Measurements from ENCODE around the gene OR10K1. TPM values are rescaled to one million over a fixed set of nuclear protein-coding genes. Genes with fewer than 3 reads are reported as not detected.

OR10K1 gene
- total and polyA plus RNA-seq, 9 donors = 0.03 to 0.10 (median 0.04) TPM; not detected in 6

GRCh38 chr1:158457246-158457645 is 4.4 kb upstream of the OR10K1 start:
- H3K36me3 ChIP-seq (ENCODE audit: control insufficient read depth, insufficient read depth, low read length) = no peaks in the 10 kb centered on the region
- no peaks in the 10 kb centered on the region for H3K27me3 ChIP-seq (ENCODE audit: control insufficient read depth, insufficient read depth, low read length)
- no peak overlapping the region for H3K4me3 ChIP-seq (ENCODE audit: low read length)
- H3K4me1 ChIP-seq (ENCODE audit: control insufficient read depth, insufficient read depth, low read length) = no peaks in the 10 kb centered on the region
- no peak for DNase-seq
- no peak overlapping the region for H3K27ac ChIP-seq (ENCODE audit: low read length)
- no peaks in the 10 kb centered on the region for H3K9me3 ChIP-seq (replicated peaks; ENCODE audit: control insufficient read depth, low read depth, low read length)

- no peak overlapping the region for H3K27ac ChIP-seq (ENCODE audit: low read length)
- no peaks in the 10 kb centered on the region for H3K9me3 ChIP-seq (replicated peaks; ENCODE audit: control insufficient read depth, low read depth, low read length)
- H3K36me3 ChIP-seq (ENCODE audit: control insufficient read depth, insufficient read depth, low read length) = no peaks in the 10 kb centered on the region
- no peaks in the 10 kb centered on the region for H3K4me1 ChIP-seq (ENCODE audit: control insufficient read depth, insufficient read depth, low read length)
- no peak for DNase-seq
- no peak overlapping the region for H3K4me3 ChIP-seq (ENCODE audit: low read length)
- no peaks in the 10 kb centered on the region for H3K27me3 ChIP-seq (ENCODE audit: control insufficient read depth, insufficient read depth, low read length)
These were observed 3.4 kb upstream of the OR10K1 start for GRCh38 chr1:158458263-158458662.

DNA sequence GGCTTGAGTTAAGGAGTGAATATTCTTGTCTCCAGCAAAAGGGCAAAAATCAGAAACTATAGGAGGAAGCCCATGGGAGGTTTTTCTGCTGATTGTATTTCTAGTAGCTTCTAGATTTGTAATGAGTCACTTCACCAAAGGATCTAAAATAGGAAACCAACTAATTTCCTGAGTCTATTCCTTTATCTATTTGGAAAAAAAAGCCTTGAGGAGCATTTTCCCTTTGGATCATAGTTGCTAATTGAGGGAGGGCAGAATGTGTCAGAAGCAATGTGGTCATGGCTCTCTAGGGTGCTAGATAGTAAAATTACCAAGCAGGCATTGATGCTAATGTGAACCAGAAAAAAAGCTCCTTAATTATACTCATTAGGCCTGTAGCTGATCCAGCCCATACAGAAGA is 10.3 kb downstream of the OR10K1 start, which contains the start of gene OR10R2:
Gene OR10R2, plus strand, starts transcription at position 301 of the 400 bp plus-strand sequence. CDS start 106 bp downstream, outside the sequence.
- DNase-seq = no peak
- Histone ChIP-seq H3K27me3 (ENCODE audit: control insufficient read depth, insufficient read depth, low read length) (no peaks in the 10 kb centered on the region), H3K27ac (ENCODE audit: low read length) (no peak within 1 kb of the TSS), H3K4me1 (ENCODE audit: control insufficient read depth, insufficient read depth, low read length) (no peaks in the 10 kb centered on the region), H3K9me3 (replicated peaks; ENCODE audit: control insufficient read depth, low read depth, low read length) (no peaks in the 10 kb centered on the region), H3K36me3 (ENCODE audit: control insufficient read depth, insufficient read depth, low read length) (no peaks in the 10 kb centered on the region), H3K4me3 (ENCODE audit: low read length) (no peak within 1 kb of the TSS)

- Histone ChIP-seq H3K9me3 (replicated peaks; ENCODE audit: control insufficient read depth, low read depth, low read length) (no peaks in the 10 kb centered on the region), H3K27me3 (ENCODE audit: control insufficient read depth, insufficient read depth, low read length) (no peaks in the 10 kb centered on the region), H3K4me1 (ENCODE audit: control insufficient read depth, insufficient read depth, low read length) (no peaks in the 10 kb centered on the region), H3K27ac (ENCODE audit: low read length) (no peak overlapping the region), H3K4me3 (ENCODE audit: low read length) (no peak overlapping the region), H3K36me3 (ENCODE audit: control insufficient read depth, insufficient read depth, low read length) (no peaks in the 10 kb centered on the region)
- no CpG with 5 or more reads among the region's 2 CpGs for WGBS (ENCODE audit: insufficient coverage)
- no peak for DNase-seq
These were observed 23.8 kb downstream of the OR10K1 start for GRCh38 chr1:158485455-158485854.

- Histone ChIP-seq H3K27me3 (ENCODE audit: control insufficient read depth, insufficient read depth, low read length) (no peaks in the 10 kb centered on the region), H3K27ac (ENCODE audit: low read length) (no peak overlapping the region), H3K4me3 (ENCODE audit: low read length) (no peak overlapping the region), H3K36me3 (ENCODE audit: control insufficient read depth, insufficient read depth, low read length) (no peaks in the 10 kb centered on the region), H3K4me1 (ENCODE audit: control insufficient read depth, insufficient read depth, low read length) (no peaks in the 10 kb centered on the region), H3K9me3 (replicated peaks; ENCODE audit: control insufficient read depth, low read depth, low read length) (no peaks in the 10 kb centered on the region)
- no peak for DNase-seq
- WGBS (ENCODE audit: insufficient coverage) = no CpG with 5 or more reads among the region's 3 CpGs
These were observed 29.7 kb downstream of the OR10K1 start for GRCh38 chr1:158491316-158491715.

GRCh38 chr1:158493054-158493453 is 31.4 kb downstream of the OR10K1 start:
- no peaks in the 10 kb centered on the region for H3K9me3 ChIP-seq (replicated peaks; ENCODE audit: control insufficient read depth, low read depth, low read length)
- no peaks in the 10 kb centered on the region for H3K36me3 ChIP-seq (ENCODE audit: control insufficient read depth, insufficient read depth, low read length)
- no peak overlapping the region for H3K27ac ChIP-seq (ENCODE audit: low read length)
- H3K4me3 ChIP-seq (ENCODE audit: low read length) = no peak overlapping the region
- H3K27me3 ChIP-seq (ENCODE audit: control insufficient read depth, insufficient read depth, low read length) = no peaks in the 10 kb centered on the region
- WGBS (ENCODE audit: insufficient coverage) = no CpG with 5 or more reads among the region's 3 CpGs
- no peaks in the 10 kb centered on the region for H3K4me1 ChIP-seq (ENCODE audit: control insufficient read depth, insufficient read depth, low read length)
- DNase-seq = no peak

DNA sequence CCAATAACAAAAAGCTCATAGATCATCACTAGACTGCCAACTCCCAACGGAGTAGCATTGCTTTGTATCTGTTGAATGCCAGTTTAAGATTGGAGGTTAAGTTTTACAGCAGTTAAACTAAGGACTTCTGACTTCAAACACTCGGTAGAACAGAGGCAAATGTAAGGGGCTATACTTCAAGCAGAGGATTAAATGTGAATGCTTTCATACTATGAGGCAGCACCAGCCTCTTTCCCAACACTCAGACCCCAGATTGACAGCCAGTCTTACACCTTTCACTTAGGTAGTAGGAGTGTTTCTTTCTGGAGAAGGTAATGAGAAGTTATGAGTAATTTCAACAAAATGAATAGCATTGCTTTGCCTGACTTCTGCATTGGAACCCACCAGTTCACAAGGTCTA is 33.2 kb downstream of the OR10K1 start:
- no peaks in the 10 kb centered on the region for H3K36me3 ChIP-seq (ENCODE audit: control insufficient read depth, insufficient read depth, low read length)
- no peaks in the 10 kb centered on the region for H3K4me1 ChIP-seq (ENCODE audit: control insufficient read depth, insufficient read depth, low read length)
- no peak overlapping the region for H3K27ac ChIP-seq (ENCODE audit: low read length)
- WGBS (ENCODE audit: insufficient coverage) = no CpG with 5 or more reads among the region's 2 CpGs
- no peak for DNase-seq
- H3K9me3 ChIP-seq (replicated peaks; ENCODE audit: control insufficient read depth, low read depth, low read length) = no peaks in the 10 kb centered on the region
- H3K4me3 ChIP-seq (ENCODE audit: low read length) = no peak overlapping the region
- no peaks in the 10 kb centered on the region for H3K27me3 ChIP-seq (ENCODE audit: control insufficient read depth, insufficient read depth, low read length)

GRCh38 chr1:158496374-158496773 is 34.7 kb downstream of the OR10K1 start:
- no CpG with 5 or more reads among the region's 2 CpGs for WGBS (ENCODE audit: insufficient coverage)
- peak; percentile 18 for DNase-seq
- Histone ChIP-seq H3K36me3 (ENCODE audit: control insufficient read depth, insufficient read depth, low read length) (no peaks in the 10 kb centered on the region), H3K9me3 (replicated peaks; ENCODE audit: control insufficient read depth, low read depth, low read length) (no peaks in the 10 kb centered on the region), H3K27ac (ENCODE audit: low read length) (no peak overlapping the region), H3K27me3 (ENCODE audit: control insufficient read depth, insufficient read depth, low read length) (no peaks in the 10 kb centered on the region), H3K4me1 (ENCODE audit: control insufficient read depth, insufficient read depth, low read length) (no peaks in the 10 kb centered on the region), H3K4me3 (ENCODE audit: low read length) (no peak overlapping the region)

DNA sequence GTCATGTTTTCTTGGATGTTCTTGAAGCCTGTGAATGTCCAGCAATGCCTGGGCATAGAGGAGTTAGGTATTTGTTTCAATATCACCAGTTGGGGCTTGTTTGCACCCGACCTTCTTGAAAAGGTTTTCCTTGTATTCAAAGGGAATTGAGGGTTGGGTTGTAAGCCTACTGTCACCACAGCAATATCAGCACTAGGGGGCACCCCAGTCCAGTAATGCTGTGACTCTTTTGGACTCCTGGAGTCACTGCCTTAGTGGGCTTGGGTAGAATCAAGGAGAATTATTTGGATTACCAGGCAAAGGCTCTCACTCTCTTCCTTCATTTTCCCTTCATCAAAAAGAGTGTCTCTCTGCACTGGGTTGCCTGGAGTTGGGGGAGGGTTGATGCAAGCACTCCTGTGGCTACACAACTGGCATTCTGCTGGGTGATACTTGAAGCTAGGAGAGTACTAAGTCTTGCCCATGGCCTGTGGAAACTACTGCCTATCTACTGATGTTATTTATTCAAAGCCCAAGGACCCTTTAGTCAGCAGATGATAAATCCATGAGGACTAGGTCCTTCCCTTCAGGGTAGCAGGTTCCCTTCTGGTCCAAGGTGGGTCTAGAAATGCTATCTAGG is 44.8 kb downstream of the OR10K1 start:
- H3K4me1 ChIP-seq (ENCODE audit: control insufficient read depth, insufficient read depth, low read length) = no peaks in the 10 kb centered on the region
- no CpG with 5 or more reads among the region's 1 CpG for WGBS (ENCODE audit: insufficient coverage)
- H3K27ac ChIP-seq (ENCODE audit: low read length) = no peak overlapping the region
- no peak for DNase-seq
- H3K9me3 ChIP-seq (replicated peaks; ENCODE audit: control insufficient read depth, low read depth, low read length) = no peaks in the 10 kb centered on the region
- H3K4me3 ChIP-seq (ENCODE audit: low read length) = no peak overlapping the region
- no peaks in the 10 kb centered on the region for H3K36me3 ChIP-seq (ENCODE audit: control insufficient read depth, insufficient read depth, low read length)
- H3K27me3 ChIP-seq (ENCODE audit: control insufficient read depth, insufficient read depth, low read length) = no peaks in the 10 kb centered on the region

DNA sequence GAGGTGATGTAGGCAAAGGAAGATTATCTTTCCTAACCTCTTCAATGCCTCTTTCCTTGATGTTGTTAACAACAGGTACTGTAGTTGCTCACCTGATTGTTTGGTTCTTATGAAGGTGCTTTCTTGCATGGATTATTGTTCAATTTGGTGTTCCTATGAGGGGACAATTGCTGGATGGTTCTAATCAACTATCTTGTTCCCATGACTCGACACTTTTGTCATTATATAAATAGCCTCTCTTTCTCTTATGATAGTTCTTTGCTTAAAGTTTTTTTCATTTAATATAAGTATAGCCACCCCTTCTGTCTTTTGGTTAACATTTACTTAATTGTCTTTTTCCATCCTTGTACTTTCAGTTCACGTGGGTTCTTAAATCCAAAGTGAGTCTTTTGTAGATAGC is 45.9 kb downstream of the OR10K1 start:
- H3K36me3 ChIP-seq (ENCODE audit: control insufficient read depth, insufficient read depth, low read length) = no peaks in the 10 kb centered on the region
- no peaks in the 10 kb centered on the region for H3K9me3 ChIP-seq (replicated peaks; ENCODE audit: control insufficient read depth, low read depth, low read length)
- H3K27me3 ChIP-seq (ENCODE audit: control insufficient read depth, insufficient read depth, low read length) = no peaks in the 10 kb centered on the region
- no peak overlapping the region for H3K4me3 ChIP-seq (ENCODE audit: low read length)
- WGBS (ENCODE audit: insufficient coverage) = no CpG with 5 or more reads among the region's 2 CpGs
- H3K27ac ChIP-seq (ENCODE audit: low read length) = no peak overlapping the region
- no peak for DNase-seq
- H3K4me1 ChIP-seq (ENCODE audit: control insufficient read depth, insufficient read depth, low read length) = no peaks in the 10 kb centered on the region
